MM.1S (cell line): ENCODE measurements around the gene RYR2.

Experiments used
- EZH2 ChIP-seq: fragments of 300-600 bp; sonication (generic); optimal IDR thresholded peaks from 2 replicates; pipeline ENCODE3; 2017; ENCODE audit warnings: low read depth, mild to moderate bottlenecking, antibody characterized with exemption, low read length, mixed read lengths
- TF ChIP-seq, protein P1 (sequence below): fragments of 300-600 bp; sonication (generic); IDR thresholded peaks from 2 replicates; pipeline ENCODE4 v1.5.1; 2016; ENCODE audit warnings: antibody characterized with exemption, low read length, mixed read lengths

DNA sequence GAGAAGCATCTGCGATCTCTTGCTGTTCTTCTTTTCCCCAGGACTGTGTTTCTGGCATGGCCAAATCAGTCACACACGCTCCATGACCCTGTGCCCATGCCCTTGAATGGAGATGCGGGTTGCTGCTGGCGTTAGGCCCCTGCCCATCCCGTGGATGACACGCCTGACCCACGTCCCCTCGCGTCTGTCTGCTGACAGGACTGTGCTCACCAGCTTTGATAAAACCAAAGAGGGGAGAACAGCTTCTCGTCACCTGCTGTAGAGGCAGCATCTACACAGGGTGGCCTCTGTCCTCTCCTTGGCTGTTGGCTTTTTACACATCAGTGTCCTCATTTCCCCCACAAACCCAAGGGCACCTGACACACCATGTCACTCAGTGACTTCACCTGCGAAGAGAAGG, 44.6 kb upstream of the RYR2 start:
- TF ChIP-seq, protein P1, sequence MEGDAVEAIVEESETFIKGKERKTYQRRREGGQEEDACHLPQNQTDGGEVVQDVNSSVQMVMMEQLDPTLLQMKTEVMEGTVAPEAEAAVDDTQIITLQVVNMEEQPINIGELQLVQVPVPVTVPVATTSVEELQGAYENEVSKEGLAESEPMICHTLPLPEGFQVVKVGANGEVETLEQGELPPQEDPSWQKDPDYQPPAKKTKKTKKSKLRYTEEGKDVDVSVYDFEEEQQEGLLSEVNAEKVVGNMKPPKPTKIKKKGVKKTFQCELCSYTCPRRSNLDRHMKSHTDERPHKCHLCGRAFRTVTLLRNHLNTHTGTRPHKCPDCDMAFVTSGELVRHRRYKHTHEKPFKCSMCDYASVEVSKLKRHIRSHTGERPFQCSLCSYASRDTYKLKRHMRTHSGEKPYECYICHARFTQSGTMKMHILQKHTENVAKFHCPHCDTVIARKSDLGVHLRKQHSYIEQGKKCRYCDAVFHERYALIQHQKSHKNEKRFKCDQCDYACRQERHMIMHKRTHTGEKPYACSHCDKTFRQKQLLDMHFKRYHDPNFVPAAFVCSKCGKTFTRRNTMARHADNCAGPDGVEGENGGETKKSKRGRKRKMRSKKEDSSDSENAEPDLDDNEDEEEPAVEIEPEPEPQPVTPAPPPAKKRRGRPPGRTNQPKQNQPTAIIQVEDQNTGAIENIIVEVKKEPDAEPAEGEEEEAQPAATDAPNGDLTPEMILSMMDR, result no peak
- TF ChIP-seq EZH2, result no peak
